ENCODE results near the gene ANXA10. TPM values are rescaled to one million over a fixed set of nuclear protein-coding genes. Genes with fewer than 3 reads are reported as not detected.

The ANXA10 gene
- total and polyA plus RNA-seq, 2 donors (not counting 3 experiments of a cell fraction or from before 2014, with no cell fraction given) = not detected

DNA sequence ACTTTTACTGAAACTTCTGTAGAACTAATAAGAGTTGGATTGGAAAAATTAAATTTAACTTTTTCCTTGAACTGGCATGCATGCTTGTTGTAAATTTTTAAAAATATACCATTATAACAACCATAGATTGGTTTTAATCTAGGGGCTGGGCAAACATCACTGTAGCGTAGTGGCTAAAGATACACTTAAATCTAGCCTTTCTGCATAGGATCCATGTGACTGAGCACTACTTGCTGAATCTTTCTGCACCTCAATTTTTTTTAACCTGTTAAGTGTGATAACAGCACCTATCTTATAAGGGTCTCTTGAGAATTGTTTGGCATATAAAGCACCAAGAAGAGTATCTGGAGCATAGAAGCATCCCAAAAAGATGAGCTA lies 4.1 kb downstream of the ANXA10 start:
- Histone ChIP-seq H3K4me1 (ENCODE audit: control insufficient read depth, extremely low read depth, insufficient read depth, low read length) (peaks cover 58% of the 10 kb centered on the region), H3K4me2 (ENCODE audit: insufficient read depth, low read length) (peak overlapping the region; percentile 35), H3K9ac (replicated peaks; ENCODE audit: extremely low read depth, insufficient read depth, low read length) (no peak overlapping the region), H3K9me1 (replicated peaks; ENCODE audit: control insufficient read depth, extremely low read depth, insufficient read depth, low read length) (no peaks in the 10 kb centered on the region), H3K79me2 (ENCODE audit: control insufficient read depth, insufficient read depth, low read length) (no peaks in the 10 kb centered on the region), H3K27ac (ENCODE audit: insufficient read depth, low read depth, low read length) (peak overlapping the region; percentile 22), H2AFZ (ENCODE audit: low read depth, low read length) (peak overlapping the region; percentile 14), H3K27me3 (ENCODE audit: control insufficient read depth in 2 of 2, insufficient read depth in 2 of 2, low read length in 2 of 2) (no peaks in the 10 kb centered on the region), H3K36me3 (ENCODE audit: control insufficient read depth in 2 of 2, extremely low read depth in 1 of 2, insufficient read depth in 2 of 2, low read length in 2 of 2) (no peaks in the 10 kb centered on the region), H3K9me3 (replicated peaks; ENCODE audit: control insufficient read depth, insufficient read depth, low read length) (no peaks in the 10 kb centered on the region), H3K4me3 (replicated peaks in 1 of 3; ENCODE audit: insufficient read depth in 1 of 3, low read depth in 1 of 3, low read length in 3 of 3) (no peak overlapping the region), H4K20me1 (replicated peaks; ENCODE audit: control insufficient read depth, extremely low read depth, insufficient read depth, low read length) (no peaks in the 10 kb centered on the region)
- intact Hi-C loops (cut with micrococcal nuclease) (loop anchor here (5.0 kb wide), 1 partner anchor 56 kb away; no protein-coding TSS in a partner anchor), dilution Hi-C loops (cut with MboI; ENCODE audit: extremely low pct_ligation_motif_present, low sequenced_read_pairs) (no loop called here)
- no peak for DNase-seq (ENCODE audit: low read depth, low spot score)
- CTCF ChIA-PET = no interaction called here
- no peak for FAIRE-seq
- POLR2A ChIA-PET = no interaction called here
- no TSS peak for BruUV-seq (replicated peaks)
- no peak for TF ChIP-seq GATA2 (IDR thresholded peaks at IDR 0.05; ENCODE audit: insufficient read depth, insufficient read length, low read depth, low read length)
- no peak for TF ChIP-seq MYC (IDR thresholded peaks at IDR 0.05; ENCODE audit: low read depth, low read length)
- TF ChIP-seq FOS (IDR thresholded peaks at IDR 0.05; ENCODE audit: borderline replicate concordance, insufficient read depth, low read length) = no peak
- TF ChIP-seq CTCF (IDR thresholded peaks at IDR 0.05; ENCODE audit: extremely low read depth in 1 of 2, insufficient read depth in 1 of 2, low read depth in 1 of 2, low read length in 2 of 2) = no peak
- no peak for TF ChIP-seq POLR2A (IDR thresholded peaks at IDR 0.05; ENCODE audit: low read depth, low read length)
- TF ChIP-seq JUN (IDR thresholded peaks at IDR 0.05; ENCODE audit: borderline replicate concordance, insufficient read depth, insufficient read length, low read depth) = no peak
- no peak for TF ChIP-seq POLR2AphosphoS5 (IDR thresholded peaks at IDR 0.05; ENCODE audit: insufficient read depth, low read depth, low read length)
